GM12873 (cell line): ENCODE results near the gene SPAST.

ENCODE experiments used
- TF ChIP-seq, protein P1 (sequence below): IDR thresholded peaks from 2 replicates; pipeline ENCODE4 v1.5.1; 2012; ENCODE audit warnings: low read depth, mild to moderate bottlenecking, moderate library complexity, low read length, control low read depth; ENCODE audit not compliant: insufficient read depth; ENCODE audit errors: missing control alignments

The SPAST gene

DNA sequence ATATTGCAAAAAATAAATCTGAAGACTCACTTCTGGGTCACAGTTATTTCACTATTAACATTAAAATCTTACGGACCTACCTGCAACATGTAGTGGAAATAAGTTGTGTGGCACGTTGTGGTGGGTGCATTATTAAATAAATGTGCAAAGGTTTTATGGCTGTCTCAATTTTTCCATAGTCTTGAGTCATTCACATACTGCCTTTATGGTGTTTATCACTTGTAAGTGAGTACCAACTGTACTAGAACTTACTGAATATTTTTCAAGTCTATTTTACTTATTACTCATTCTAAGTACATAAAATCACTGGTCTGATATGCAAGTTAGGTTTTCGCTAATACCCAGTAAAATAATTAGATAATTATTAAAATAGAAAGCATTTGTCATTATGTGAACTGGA is 54.7 kb downstream of the SPAST start:
- TF ChIP-seq, protein P1, sequence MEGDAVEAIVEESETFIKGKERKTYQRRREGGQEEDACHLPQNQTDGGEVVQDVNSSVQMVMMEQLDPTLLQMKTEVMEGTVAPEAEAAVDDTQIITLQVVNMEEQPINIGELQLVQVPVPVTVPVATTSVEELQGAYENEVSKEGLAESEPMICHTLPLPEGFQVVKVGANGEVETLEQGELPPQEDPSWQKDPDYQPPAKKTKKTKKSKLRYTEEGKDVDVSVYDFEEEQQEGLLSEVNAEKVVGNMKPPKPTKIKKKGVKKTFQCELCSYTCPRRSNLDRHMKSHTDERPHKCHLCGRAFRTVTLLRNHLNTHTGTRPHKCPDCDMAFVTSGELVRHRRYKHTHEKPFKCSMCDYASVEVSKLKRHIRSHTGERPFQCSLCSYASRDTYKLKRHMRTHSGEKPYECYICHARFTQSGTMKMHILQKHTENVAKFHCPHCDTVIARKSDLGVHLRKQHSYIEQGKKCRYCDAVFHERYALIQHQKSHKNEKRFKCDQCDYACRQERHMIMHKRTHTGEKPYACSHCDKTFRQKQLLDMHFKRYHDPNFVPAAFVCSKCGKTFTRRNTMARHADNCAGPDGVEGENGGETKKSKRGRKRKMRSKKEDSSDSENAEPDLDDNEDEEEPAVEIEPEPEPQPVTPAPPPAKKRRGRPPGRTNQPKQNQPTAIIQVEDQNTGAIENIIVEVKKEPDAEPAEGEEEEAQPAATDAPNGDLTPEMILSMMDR, result no peak

DNA sequence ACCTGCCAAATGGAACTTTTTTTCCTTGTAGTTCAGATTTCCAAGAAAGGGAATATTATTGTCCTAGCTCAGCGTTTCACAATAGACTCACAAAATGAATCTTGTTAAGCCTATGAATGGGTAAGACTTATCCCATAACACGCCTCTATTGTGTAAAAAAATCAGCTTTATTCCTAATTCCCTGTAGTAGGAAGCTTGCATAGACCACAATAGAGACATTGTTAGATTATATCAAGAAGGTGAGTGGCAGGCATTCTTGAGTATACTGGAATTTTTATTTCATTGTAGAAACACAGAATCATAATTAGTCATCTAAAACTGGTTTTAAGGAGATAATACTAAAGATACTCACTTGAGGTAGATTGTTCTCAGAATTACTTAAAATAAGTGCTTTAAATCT is 55.8 kb downstream of the SPAST start:
- TF ChIP-seq, protein P1, result no peak

DNA sequence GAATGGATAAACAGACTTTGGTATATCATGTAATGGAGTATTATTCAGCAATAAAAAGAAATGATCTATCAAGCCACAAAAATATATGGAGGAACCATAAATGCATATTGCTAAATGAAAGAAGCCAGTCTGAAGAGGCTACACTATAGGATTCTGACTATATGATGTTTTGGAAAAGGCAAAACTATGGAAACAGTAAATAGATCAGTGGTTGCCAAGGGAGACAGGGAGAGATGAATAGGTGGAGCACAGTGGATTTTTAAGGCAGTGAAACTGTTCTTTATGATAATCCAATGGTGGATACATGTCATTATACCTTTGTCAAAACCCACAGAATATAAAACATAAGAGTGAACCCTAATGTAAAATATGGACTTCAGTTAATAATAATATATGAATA is 61.3 kb downstream of the SPAST start:
- TF ChIP-seq, protein P1, result no peak

DNA sequence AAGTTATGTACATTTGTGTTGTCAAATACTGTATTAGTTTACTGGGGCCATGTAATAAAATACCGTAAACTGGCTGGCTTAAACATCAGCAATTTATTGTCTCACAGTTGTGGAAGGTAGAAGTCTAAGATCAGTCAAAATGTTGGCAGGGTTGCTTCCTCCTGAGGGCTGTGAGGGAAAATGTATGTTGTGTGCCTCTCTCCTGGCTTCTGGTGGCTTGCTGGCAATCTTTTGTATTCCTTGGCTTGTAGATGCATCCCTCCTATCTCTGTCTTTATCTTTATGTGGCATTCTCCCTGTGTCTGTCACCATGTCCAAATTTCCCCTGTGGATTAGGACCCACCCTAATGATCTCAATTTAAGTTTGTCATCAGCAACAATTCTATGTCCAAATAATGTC is 65.3 kb downstream of the SPAST start:
- TF ChIP-seq, protein P1, result no peak

DNA sequence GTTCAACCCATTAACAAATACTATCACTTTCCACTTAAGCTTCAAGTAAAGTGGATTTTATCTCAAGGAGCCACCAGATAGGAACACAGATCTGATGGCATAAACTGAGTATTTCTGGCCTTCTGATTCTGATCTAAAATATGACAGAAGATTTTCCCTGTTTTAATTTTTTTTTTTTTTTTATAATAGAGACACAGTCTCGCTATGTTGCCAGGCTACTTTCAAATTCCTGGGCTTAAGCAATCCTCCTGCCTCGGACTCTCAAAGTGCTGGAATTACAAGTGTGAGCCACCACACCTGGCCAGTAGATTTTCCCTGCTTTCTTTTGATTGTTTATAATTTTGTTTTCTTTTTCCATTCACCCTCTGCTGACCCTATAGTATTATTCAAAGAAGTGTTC is 65.7 kb downstream of the SPAST start:
- TF ChIP-seq, protein P1, result no peak

DNA sequence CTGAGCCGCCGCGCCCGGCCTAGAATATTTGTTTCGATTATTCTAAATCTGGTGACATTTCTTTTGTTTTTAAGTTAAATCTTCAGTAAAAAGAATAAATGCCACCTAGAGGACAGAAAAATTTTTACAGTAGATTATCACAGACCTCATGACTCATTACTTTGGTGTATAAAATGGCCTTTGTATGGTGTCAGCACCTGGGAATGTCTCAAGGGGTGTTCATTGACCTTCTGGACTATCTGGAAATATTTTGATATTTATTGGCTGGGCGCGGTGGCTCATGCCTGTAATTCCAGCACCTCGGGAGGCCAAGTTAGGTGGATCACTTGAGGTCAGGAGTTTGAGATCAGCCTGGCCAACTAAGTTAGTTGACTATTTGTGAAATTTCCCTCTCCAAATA is 72.1 kb downstream of the SPAST start:
- TF ChIP-seq, protein P1, result peak; percentile 7

DNA sequence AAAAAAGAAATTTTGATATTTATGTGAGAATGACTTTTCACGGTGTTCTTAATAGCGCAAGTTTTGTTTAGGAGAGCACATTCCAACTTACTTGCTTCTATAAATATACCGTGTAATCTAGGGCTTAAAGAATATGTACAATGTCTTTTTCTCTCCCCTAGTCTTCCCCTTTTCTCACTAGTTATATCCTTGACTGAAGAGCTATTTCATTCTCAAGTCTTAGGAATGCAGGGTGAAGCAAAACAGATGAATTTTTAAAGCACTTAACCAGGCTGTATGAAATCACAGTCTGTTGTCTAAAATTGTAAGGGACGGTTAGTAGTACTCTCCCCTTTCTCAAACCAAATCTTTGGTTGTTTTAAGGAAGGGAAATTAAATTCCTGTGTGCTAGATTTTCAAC is 72.7 kb downstream of the SPAST start:
- TF ChIP-seq, protein P1, result no peak
